Activated T-cell treated with anti-CD3 and anti-CD28 coated beads for 4 hours (primary cell): Measurements from ENCODE around the gene GXYLT2.

Experiments
- DNase-seq: peaks from one replicate; pipeline ENCODE4 v3.0.0-alpha.2; 2020

GXYLT2 gene

DNA sequence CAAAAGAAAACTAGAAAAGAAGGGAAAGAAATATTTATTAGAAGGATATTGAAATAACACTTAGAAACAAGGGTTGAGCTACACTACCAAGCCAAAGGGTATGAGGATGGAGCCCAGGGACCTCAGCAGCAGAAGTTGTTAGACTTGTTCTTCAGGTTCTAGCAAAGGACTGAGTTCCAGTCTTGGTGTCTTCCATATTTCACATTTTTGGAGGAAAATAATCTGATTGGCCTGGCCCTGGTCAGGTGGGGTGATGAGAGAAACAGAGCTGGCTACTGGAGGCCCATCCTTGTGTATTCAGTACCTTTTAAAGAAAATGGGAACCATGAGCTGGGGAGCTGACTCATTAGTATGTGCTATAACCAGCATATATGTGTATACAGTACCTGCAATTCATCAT is 137.0 kb downstream of the GXYLT2 start:
- DNase-seq = no peak

- DNase-seq = no peak
Measured at GRCh38 chr3:73026111-73026759, 138.4 kb downstream of the GXYLT2 start.
